Measurements from ENCODE around the gene KNDC1. TPM values are rescaled to one million over a fixed set of nuclear protein-coding genes. Genes with fewer than 3 reads are reported as not detected.

KNDC1 gene
- total and polyA plus RNA-seq, 2 of the 4 experiments (the other 2 are of a cell fraction) = 0.18 to 1.1 TPM

DNA sequence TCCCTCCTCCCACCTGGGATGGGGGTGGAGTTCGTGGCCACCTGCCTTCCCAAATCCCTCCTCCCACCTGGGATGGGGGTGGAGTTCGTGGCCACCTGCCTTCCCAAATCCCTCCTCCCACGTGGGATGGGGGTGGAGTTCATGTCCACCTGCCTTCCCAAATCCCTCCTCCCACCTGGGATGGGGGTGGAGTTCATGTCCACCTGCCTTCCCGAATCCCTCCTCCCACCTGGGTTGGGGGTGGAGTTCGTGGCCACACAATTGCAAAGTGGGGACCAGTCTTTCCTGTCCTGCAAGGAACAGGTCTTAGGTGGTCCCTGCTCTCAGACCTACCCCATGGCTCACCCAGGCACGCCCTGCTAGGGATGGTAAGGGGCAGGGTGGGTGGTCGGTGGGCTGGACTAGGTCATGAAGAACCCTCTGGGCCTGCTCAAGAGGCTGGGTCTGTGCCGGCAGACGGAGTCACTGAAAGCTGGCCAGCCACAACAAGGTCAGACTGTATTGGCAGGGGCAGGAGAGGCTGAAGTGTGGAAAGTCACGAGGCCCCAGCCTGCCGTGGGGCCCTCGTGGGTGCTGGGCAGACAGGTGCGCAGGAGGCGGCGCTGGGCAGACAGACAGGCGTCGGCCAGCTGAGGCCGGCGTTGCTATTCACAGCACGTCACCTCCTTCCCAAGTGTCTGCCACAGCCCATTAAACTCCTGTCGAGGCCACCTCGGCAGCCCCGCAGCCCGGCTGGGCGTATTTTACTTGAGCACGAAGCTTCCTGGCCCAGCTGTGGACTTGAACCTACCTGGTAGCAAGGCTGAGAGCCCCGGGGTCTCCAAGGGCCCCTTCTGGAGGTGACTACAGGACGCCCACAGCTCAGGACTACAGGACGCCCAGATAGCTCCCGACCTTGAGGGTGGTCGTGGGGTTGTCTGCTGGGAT lies 4.1 kb downstream of the KNDC1 start:
- Histone ChIP-seq H3K4ac (ENCODE audit: low read depth, low read length) (no peak overlapping the region), H2BK5ac (ENCODE audit: low read depth, low read length, poor library complexity, severe bottlenecking) (no peak overlapping the region), H2AK5ac (ENCODE audit: low read depth, low read length) (no peak overlapping the region), H3K56ac (ENCODE audit: extremely low read depth, insufficient read depth, low read length) (no peak overlapping the region), H3K9ac (ENCODE audit: low read depth, low read length) (no peak overlapping the region), H3K14ac (replicated peaks; ENCODE audit: low read depth, low read length) (no peak overlapping the region), H3K23ac (ENCODE audit: low read depth, low read length) (no peak overlapping the region), H3K79me1 (ENCODE audit: low read depth in 1 of 2, low read length in 2 of 2) (no peaks in the 10 kb centered on the region), H2BK15ac (ENCODE audit: low read depth, low read length) (no peak overlapping the region), H3K36me3 (ENCODE audit: control insufficient read depth, insufficient read depth, low read length) (peaks cover 4% of the 10 kb centered on the region), H3K4me1 (ENCODE audit: control insufficient read depth, insufficient read depth, low read length) (peaks cover 7% of the 10 kb centered on the region; the same call in 1 of the 2 replicates), H4K20me1 (ENCODE audit: insufficient read depth, low read length) (no peaks in the 10 kb centered on the region), H3K18ac (ENCODE audit: low read depth, low read length) (no peak overlapping the region), H2AK9ac (replicated peaks; ENCODE audit: low read depth, low read length, poor library complexity) (no peak overlapping the region), H3K4me2 (ENCODE audit: low read depth, low read length) (no peak overlapping the region), H2BK20ac (ENCODE audit: low read depth, low read length) (no peak overlapping the region), H3K4me3 (ENCODE audit: insufficient read depth, low read depth, low read length) (no peak overlapping the region), H3K27ac (ENCODE audit: insufficient read depth, low read length) (no peak overlapping the region), H4K5ac (ENCODE audit: low read depth, low read length) (no peak overlapping the region), H3K9me3 (ENCODE audit: control insufficient read depth, insufficient read depth, low read length) (no peaks in the 10 kb centered on the region), H2BK120ac (ENCODE audit: low read depth, low read length) (no peak overlapping the region), H3K27me3 (ENCODE audit: control insufficient read depth, insufficient read depth, low read length) (no peaks in the 10 kb centered on the region), H3K9me1 (ENCODE audit: insufficient read depth, low read length) (no peaks in the 10 kb centered on the region; the same call in 1 of the 2 replicates), H4K91ac (ENCODE audit: insufficient read depth, low read depth, low read length) (no peak overlapping the region), H4K8ac (ENCODE audit: low read depth in 2 of 2, low read length in 2 of 2) (no peak overlapping the region), H2AFZ (replicated peaks; ENCODE audit: low read length, poor library complexity) (no peak overlapping the region)
- CTCF ChIA-PET = no interaction called here
- DNase-seq (no peak), ATAC-seq (ENCODE audit: low read depth) (no peak)
- TF ChIP-seq, protein P1, sequence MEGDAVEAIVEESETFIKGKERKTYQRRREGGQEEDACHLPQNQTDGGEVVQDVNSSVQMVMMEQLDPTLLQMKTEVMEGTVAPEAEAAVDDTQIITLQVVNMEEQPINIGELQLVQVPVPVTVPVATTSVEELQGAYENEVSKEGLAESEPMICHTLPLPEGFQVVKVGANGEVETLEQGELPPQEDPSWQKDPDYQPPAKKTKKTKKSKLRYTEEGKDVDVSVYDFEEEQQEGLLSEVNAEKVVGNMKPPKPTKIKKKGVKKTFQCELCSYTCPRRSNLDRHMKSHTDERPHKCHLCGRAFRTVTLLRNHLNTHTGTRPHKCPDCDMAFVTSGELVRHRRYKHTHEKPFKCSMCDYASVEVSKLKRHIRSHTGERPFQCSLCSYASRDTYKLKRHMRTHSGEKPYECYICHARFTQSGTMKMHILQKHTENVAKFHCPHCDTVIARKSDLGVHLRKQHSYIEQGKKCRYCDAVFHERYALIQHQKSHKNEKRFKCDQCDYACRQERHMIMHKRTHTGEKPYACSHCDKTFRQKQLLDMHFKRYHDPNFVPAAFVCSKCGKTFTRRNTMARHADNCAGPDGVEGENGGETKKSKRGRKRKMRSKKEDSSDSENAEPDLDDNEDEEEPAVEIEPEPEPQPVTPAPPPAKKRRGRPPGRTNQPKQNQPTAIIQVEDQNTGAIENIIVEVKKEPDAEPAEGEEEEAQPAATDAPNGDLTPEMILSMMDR (conservative IDR thresholded peaks at IDR 0.05; ENCODE audit: low read depth, low read length) = no peak
- no peak for TF ChIP-seq RAD21 (IDR thresholded peaks at IDR 0.05; ENCODE audit: low read length)
- no peak for TF ChIP-seq SMC3 (IDR thresholded peaks at IDR 0.05; ENCODE audit: low read depth, low read length)
- TF ChIP-seq, protein P2, sequence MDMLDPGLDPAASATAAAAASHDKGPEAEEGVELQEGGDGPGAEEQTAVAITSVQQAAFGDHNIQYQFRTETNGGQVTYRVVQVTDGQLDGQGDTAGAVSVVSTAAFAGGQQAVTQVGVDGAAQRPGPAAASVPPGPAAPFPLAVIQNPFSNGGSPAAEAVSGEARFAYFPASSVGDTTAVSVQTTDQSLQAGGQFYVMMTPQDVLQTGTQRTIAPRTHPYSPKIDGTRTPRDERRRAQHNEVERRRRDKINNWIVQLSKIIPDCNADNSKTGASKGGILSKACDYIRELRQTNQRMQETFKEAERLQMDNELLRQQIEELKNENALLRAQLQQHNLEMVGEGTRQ (IDR thresholded peaks at IDR 0.05; ENCODE audit: low read depth, low read length) = no peak
- WGBS, 2 experiments (ENCODE audit: extremely low coverage in 2 of 2, insufficient read length in 1 of 2) = 85% methylated on average over 9 of the region's 31 CpGs; no CpG with 5 or more reads in 1 of the 2 experiments
- dilution Hi-C loops (cut with HindIII; ENCODE audit: low sequenced_read_pairs, unreplicated experiment) = no loop called here
- BruUV-seq (replicated peaks) = no TSS peak
- in situ Hi-C loops (cut with MboI; ENCODE audit: low sequenced_read_pairs) = no loop called here
- POLR2A ChIA-PET (ENCODE audit: unreplicated experiment) = no interaction called here
- intact Hi-C loops (cut with micrococcal nuclease) = no loop called here
